Ishikawa (cell line): ENCODE data around the gene SLC6A16.
A peak's percentile ranks its signal among the peaks of the same experiment; 100 is the strongest.

Experiments used
- CEBPB ChIP-seq: IDR thresholded peaks from 2 replicates; pipeline ENCODE4 v1.6.1; 2012
- CREB1 ChIP-seq: IDR thresholded peaks from 2 replicates; pipeline ENCODE4 v1.6.1; 2012; ENCODE audit warnings: low read depth
- EGR1 ChIP-seq: IDR thresholded peaks from 2 replicates; pipeline ENCODE4 v1.6.1; 2012
- EP300 ChIP-seq: IDR thresholded peaks from 2 replicates; pipeline ENCODE4 v1.6.1; 2012; ENCODE audit warnings: borderline replicate concordance
- FOXM1 ChIP-seq: IDR thresholded peaks from 2 replicates; pipeline ENCODE4 v1.6.1; 2012; ENCODE audit warnings: low read depth, borderline replicate concordance
- MAX ChIP-seq: IDR thresholded peaks from 2 replicates; pipeline ENCODE4 v1.6.1; 2012
- NFIC ChIP-seq: IDR thresholded peaks from 2 replicates; pipeline ENCODE4 v1.6.1; 2012
- RAD21 ChIP-seq: IDR thresholded peaks from 2 replicates; pipeline ENCODE4 v1.6.1; 2012; ENCODE audit warnings: low read depth
- TAF1 ChIP-seq: IDR thresholded peaks from 2 replicates; pipeline ENCODE4 v1.6.1; 2012; ENCODE audit warnings: low read depth, mild to moderate bottlenecking
- TCF12 ChIP-seq: IDR thresholded peaks from 2 replicates; pipeline ENCODE4 v1.6.1; 2012; ENCODE audit warnings: low read depth
- TEAD4 ChIP-seq: IDR thresholded peaks from 2 replicates; pipeline ENCODE4 v1.6.1; 2012
- USF1 ChIP-seq: IDR thresholded peaks from 2 replicates; pipeline ENCODE4 v1.6.1; 2012
- YY1 ChIP-seq: IDR thresholded peaks from 2 replicates; pipeline ENCODE4 v1.6.1; 2012; ENCODE audit warnings: low read depth
- ZBTB7A ChIP-seq: IDR thresholded peaks from 2 replicates; pipeline ENCODE4 v1.6.1; 2012; ENCODE audit warnings: low read depth
- TF ChIP-seq, protein P1 (sequence below): IDR thresholded peaks from 2 replicates; pipeline ENCODE4 v1.6.1; 2012; ENCODE audit warnings: low read depth, mild to moderate bottlenecking

Gene SLC6A16

GRCh38 chr19:49282184-49282583 lies 42.8 kb downstream of the SLC6A16 start:
- TF ChIP-seq FOXM1 (no peak), USF1 (no peak), YY1 (no peak), ZBTB7A (no peak), TAF1 (no peak), NFIC (no peak), TEAD4 (no peak), EGR1 (no peak), RAD21 (no peak), CEBPB (no peak), CREB1 (no peak), EP300 (no peak), MAX (no peak), TCF12 (no peak)
- TF ChIP-seq, protein P1, sequence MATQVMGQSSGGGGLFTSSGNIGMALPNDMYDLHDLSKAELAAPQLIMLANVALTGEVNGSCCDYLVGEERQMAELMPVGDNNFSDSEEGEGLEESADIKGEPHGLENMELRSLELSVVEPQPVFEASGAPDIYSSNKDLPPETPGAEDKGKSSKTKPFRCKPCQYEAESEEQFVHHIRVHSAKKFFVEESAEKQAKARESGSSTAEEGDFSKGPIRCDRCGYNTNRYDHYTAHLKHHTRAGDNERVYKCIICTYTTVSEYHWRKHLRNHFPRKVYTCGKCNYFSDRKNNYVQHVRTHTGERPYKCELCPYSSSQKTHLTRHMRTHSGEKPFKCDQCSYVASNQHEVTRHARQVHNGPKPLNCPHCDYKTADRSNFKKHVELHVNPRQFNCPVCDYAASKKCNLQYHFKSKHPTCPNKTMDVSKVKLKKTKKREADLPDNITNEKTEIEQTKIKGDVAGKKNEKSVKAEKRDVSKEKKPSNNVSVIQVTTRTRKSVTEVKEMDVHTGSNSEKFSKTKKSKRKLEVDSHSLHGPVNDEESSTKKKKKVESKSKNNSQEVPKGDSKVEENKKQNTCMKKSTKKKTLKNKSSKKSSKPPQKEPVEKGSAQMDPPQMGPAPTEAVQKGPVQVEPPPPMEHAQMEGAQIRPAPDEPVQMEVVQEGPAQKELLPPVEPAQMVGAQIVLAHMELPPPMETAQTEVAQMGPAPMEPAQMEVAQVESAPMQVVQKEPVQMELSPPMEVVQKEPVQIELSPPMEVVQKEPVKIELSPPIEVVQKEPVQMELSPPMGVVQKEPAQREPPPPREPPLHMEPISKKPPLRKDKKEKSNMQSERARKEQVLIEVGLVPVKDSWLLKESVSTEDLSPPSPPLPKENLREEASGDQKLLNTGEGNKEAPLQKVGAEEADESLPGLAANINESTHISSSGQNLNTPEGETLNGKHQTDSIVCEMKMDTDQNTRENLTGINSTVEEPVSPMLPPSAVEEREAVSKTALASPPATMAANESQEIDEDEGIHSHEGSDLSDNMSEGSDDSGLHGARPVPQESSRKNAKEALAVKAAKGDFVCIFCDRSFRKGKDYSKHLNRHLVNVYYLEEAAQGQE, result no peak

- TF ChIP-seq CEBPB (no peak), TEAD4 (no peak), FOXM1 (no peak), TAF1 (no peak), MAX (no peak), ZBTB7A (no peak), USF1 (no peak), YY1 (no peak)
Observed at GRCh38 chr19:49272204-49272603, 52.8 kb downstream of the SLC6A16 start.

GRCh38 chr19:49271080-49271753 lies 53.8 kb downstream of the SLC6A16 start:
- TF ChIP-seq TEAD4 (peak; percentile 59), FOXM1 (no peak), CREB1 (no peak), CEBPB (no peak), EP300 (peak; percentile 34; the same call in 1 of the 2 replicates), MAX (peak; percentile 49), RAD21 (no peak), ZBTB7A (no peak)
- TF ChIP-seq, protein P1, result no peak

DNA sequence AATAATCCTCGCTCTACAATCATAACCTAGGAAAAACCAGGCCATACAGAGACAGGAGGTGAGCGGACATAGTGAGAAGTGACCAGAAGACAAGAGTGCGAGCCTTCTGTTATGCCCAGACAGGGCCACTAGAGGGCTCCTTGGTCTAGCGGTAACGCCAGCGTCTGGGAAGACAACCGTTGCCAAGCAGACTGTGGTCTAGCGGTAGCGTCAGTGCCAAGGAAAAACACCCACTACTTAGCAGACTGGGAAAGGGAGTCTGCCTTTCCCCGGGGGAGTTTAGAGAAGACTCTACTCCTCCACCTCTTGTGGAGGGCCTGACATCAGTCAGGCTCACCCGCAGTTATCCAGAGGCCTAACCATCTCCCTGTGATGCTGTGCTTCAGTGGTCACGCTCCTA lies 58.6 kb downstream of the SLC6A16 start:
- TF ChIP-seq RAD21, result peak; percentile 64

DNA sequence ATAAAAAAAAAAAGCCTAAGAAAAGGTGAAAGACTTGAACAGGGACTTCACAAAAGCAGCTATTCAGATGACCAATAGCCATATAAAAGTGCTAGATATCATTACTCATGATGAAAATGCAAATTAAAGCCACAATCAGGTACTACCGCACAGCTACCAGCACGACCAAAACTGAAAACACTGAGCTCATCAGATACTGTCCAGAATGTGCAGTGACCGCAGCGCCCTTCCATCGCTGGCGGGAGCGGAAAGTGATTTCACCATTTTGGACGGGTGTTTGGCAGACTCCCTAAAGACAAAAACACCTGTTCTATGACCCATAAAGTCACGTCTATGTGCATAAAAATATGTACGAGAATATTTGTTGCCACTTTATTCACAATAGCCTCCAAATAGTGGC lies 60.7 kb downstream of the SLC6A16 start:
- TF ChIP-seq NFIC (no peak), EP300 (no peak), TAF1 (no peak), USF1 (no peak), TCF12 (no peak), MAX (no peak), ZBTB7A (no peak)
- TF ChIP-seq, protein P1, result no peak
